DND-41 (cell line): ENCODE data around the gene CCR7.

Experiments used
- CTCF ChIP-seq: IDR thresholded peaks from 2 replicates; pipeline ENCODE4 v1.5.1; 2012; ENCODE audit warnings: borderline replicate concordance, low read length, moderate library complexity, mild to moderate bottlenecking; ENCODE audit not compliant: poor library complexity, severe bottlenecking; ENCODE audit errors: extremely low read depth
- EZH2 ChIP-seq: IDR thresholded peaks from 3 replicates; pipeline ENCODE4 v1.6.1; 2012; ENCODE audit warnings: borderline replicate concordance, low read depth, mild to moderate bottlenecking, moderate library complexity, low read length, inconsistent platforms; ENCODE audit not compliant: severe bottlenecking

DNA sequence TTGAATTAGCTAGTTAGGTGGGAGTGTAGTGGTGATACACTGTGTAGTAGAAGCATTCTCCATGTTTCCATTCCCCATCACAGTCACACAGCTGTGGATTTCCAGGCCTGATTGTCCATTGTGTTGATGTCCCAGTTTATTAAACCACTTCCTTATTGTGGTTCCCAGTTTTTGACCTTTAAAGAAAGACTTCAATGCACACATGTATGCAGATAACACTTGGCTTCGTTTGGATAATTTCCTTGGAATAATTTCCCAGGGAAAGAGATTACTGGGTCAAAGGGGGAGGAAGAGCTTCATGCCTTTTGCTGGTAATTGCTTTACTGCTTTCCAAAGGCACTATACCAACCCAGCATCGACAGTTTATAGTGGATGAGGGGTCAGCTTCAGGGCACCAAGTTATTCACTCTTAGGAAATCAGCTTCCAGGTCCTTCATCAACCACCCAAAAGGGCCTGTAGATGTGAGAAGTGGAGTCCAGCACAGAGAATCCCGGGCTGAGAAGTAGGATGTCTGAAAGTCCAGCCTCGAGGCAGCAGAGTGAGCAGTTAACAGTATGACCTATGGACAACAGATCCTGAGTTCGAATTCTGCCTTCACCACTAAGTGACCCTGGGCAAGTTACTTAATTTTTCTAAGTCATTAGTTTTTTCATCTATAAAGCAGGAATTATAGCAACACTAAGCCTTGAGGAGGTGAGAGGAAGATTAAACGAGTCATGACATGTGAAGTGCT lies 32.6 kb downstream of the CCR7 start:
- no peak for TF ChIP-seq CTCF
- no peak for TF ChIP-seq EZH2
